GM12874 (cell line): ENCODE data around the gene PIP5K1B.

ENCODE experiments used
- CTCF ChIP-seq: IDR thresholded peaks from 2 replicates; pipeline ENCODE4 v1.5.1; 2011; ENCODE audit warnings: low read depth, mild to moderate bottlenecking, control low read depth, low read length, moderate library complexity; ENCODE audit not compliant: insufficient read depth

Gene PIP5K1B

GRCh38 chr9:68800836-68801235 is 95.8 kb downstream of the PIP5K1B start:
- no peak for TF ChIP-seq CTCF

GRCh38 chr9:68802525-68803015 is 97.5 kb downstream of the PIP5K1B start:
- no peak for TF ChIP-seq CTCF

GRCh38 chr9:68804911-68805889 is 100.2 kb downstream of the PIP5K1B start:
- TF ChIP-seq CTCF: no peak

GRCh38 chr9:68805890-68806517 is 101.0 kb downstream of the PIP5K1B start:
- TF ChIP-seq CTCF: no peak

- TF ChIP-seq CTCF: no peak
Observed at GRCh38 chr9:68808338-68808890, 103.4 kb downstream of the PIP5K1B start.

GRCh38 chr9:68817079-68817875 is 112.2 kb downstream of the PIP5K1B start:
- TF ChIP-seq CTCF: no peak
